Astrocyte of the spinal cord (primary cell): ENCODE data around the gene HOXA3.
A peak's percentile ranks its signal among the peaks of the same experiment; 100 is the strongest.

Source experiments
- DNase-seq: peaks from one replicate; pipeline ENCODE4 v3.0.0; 2011; ENCODE audit warnings: low read depth, low spot score
- H3K4me3 ChIP-seq: 2 replicates; pipeline ENCODE4 v1.5.1; 2011; ENCODE audit warnings: low read depth, mild to moderate bottlenecking, low read length, moderate library complexity
- CTCF ChIP-seq: IDR thresholded peaks from 2 replicates; pipeline ENCODE4 v1.5.1; 2012; ENCODE audit warnings: low read depth, mild to moderate bottlenecking, low read length, inconsistent platforms
- in situ Hi-C: cut with HindIII; loops from 2 replicates; pipeline ENCODE4 v1.10.0; 2017; ENCODE audit warnings: low sequenced_read_pairs

Gene HOXA3

GRCh38 chr7:27110186-27111031 is 42.0 kb downstream of the HOXA3 start:
- in situ Hi-C loops, result no loop called here
- peak overlapping the region; percentile 89 for H3K4me3 ChIP-seq
- TF ChIP-seq CTCF, result no peak
- DNase-seq, result peak; percentile 97

- H3K4me3 ChIP-seq, result peak overlapping the region; percentile 20
- in situ Hi-C loops, result no loop called here
- DNase-seq, result peak; percentile 40
- TF ChIP-seq CTCF, result no peak
Measured at GRCh38 chr7:27109466-27110185, 42.8 kb downstream of the HOXA3 start.

- peak overlapping the region; percentile 34 for H3K4me3 ChIP-seq
- TF ChIP-seq CTCF, result no peak
- in situ Hi-C loops, result no loop called here
- DNase-seq, result peak; percentile 86
Measured at GRCh38 chr7:27108390-27109127, 43.8 kb downstream of the HOXA3 start.

GRCh38 chr7:27107391-27108381 is 44.7 kb downstream of the HOXA3 start:
- no peak for TF ChIP-seq CTCF
- in situ Hi-C loops, result no loop called here
- H3K4me3 ChIP-seq, result peak overlapping the region; percentile 34
- peak; percentile 74 for DNase-seq

- in situ Hi-C loops, result no loop called here
- H3K4me3 ChIP-seq, result peak overlapping the region; percentile 34
Measured at GRCh38 chr7:27106901-27107240, 45.5 kb downstream of the HOXA3 start.

More at GRCh38 chr7:27106901-27107240, 45.5 kb downstream of the HOXA3 start:
- peak; percentile 51 for DNase-seq
- TF ChIP-seq CTCF, result no peak
